Muscle of leg (tissue), 11 donors: ENCODE measurements around the gene CEP85L. TPM values are rescaled to one million over a fixed set of nuclear protein-coding genes. Genes with fewer than 3 reads are reported as not detected.
"Not testable (repeated sequence)": the region's sequence is repeated elsewhere in the genome, so short reads cannot be mapped to it uniquely, and the experiment has no call there.

Experiments
- DNase-seq: peaks from one replicate; pipeline ENCODE4 v3.0.0; 2013
- H3K27ac ChIP-seq: one replicate; pipeline ENCODE4 v1.5.1; 2013; ENCODE audit warnings: mild to moderate bottlenecking, low read length, control low read depth
- H3K27me3 ChIP-seq: one replicate; pipeline ENCODE4 v1.6.1; 2013; ENCODE audit warnings: low read length; ENCODE audit not compliant: control insufficient read depth, insufficient read depth
- H3K36me3 ChIP-seq: one replicate; pipeline ENCODE4 v1.6.1; 2013; ENCODE audit warnings: low read length; ENCODE audit not compliant: control insufficient read depth, insufficient read depth
- H3K4me1 ChIP-seq: one replicate; pipeline ENCODE4 v1.6.1; 2013; ENCODE audit warnings: low read length; ENCODE audit not compliant: control insufficient read depth, insufficient read depth
- H3K4me3 ChIP-seq: one replicate; pipeline ENCODE4 v1.5.1; 2013; ENCODE audit warnings: low read length, control low read depth
- H3K9me3 ChIP-seq: replicated peaks from 2 replicates; pipeline ENCODE4 v1.6.1; 2013; ENCODE audit warnings: low read depth, low read length; ENCODE audit not compliant: control insufficient read depth
- WGBS: methylation state at CpG from one replicate; pipeline ENCODE4 v1.1.5; 2013; ENCODE audit warnings: missing lambda C conversion rate; ENCODE audit not compliant: insufficient coverage; 5-methylcytosine and 5-hydroxymethylcytosine counted together
- polyA plus RNA-seq, 8 donors: library from polyadenylated mRNA; unstranded; fragments of 120-200 nt; gene quantifications; one replicate each; pipeline versions ENCODE4 v1.2.1 to v1.2.3, GENCODE V29; 2013; ENCODE audit warnings: inconsistent platforms in 1 of 8, low replicate concordance in 1 of 8; ENCODE audit not compliant: insufficient read length in 8 of 8, insufficient read depth in 1 of 8
- total RNA-seq: library from RNA; stranded (reverse); fragments of 120-200 nt; gene quantifications from one replicate; pipeline ENCODE4 v1.2.4, GENCODE V29; 2013

The CEP85L gene
- total and polyA plus RNA-seq, 9 donors = 12.2 to 41.9 (median 14.7) TPM

- peaks cover 35% of the 10 kb centered on the region for H3K9me3 ChIP-seq
- 83% methylated on average over 1 of the region's 1 CpG for WGBS
- DNase-seq = no peak
These were observed 206.6 kb downstream of the CEP85L start for GRCh38 chr6:118444796-118445195.

GRCh38 chr6:118436482-118436881 is 214.9 kb downstream of the CEP85L start:
- Histone ChIP-seq H3K4me3 (no peak overlapping the region), H3K9me3 (peaks cover 15% of the 10 kb centered on the region), H3K4me1 (no peaks in the 10 kb centered on the region), H3K27me3 (no peaks in the 10 kb centered on the region), H3K36me3 (no peaks in the 10 kb centered on the region), H3K27ac (no peak overlapping the region)
- DNase-seq = no peak
- WGBS = no CpG with 5 or more reads among the region's 3 CpGs

More at GRCh38 chr6:118444796-118445195, 206.6 kb downstream of the CEP85L start:
- no peaks in the 10 kb centered on the region for H3K4me1 ChIP-seq
- no peak overlapping the region for H3K27ac ChIP-seq
- no peak overlapping the region for H3K4me3 ChIP-seq
- no peaks in the 10 kb centered on the region for H3K27me3 ChIP-seq
- H3K36me3 ChIP-seq = no peaks in the 10 kb centered on the region

GRCh38 chr6:118434147-118434546 is 217.2 kb downstream of the CEP85L start:
- H3K27me3 ChIP-seq, H3K36me3 ChIP-seq, H3K4me1 ChIP-seq, DNase-seq, H3K27ac ChIP-seq, H3K9me3 ChIP-seq, H3K4me3 ChIP-seq: not testable (repeated sequence)
- WGBS = no CpG with 5 or more reads among the region's 3 CpGs

- not testable (repeated sequence) for H3K4me1 ChIP-seq, H3K36me3 ChIP-seq, H3K4me3 ChIP-seq, H3K27me3 ChIP-seq, H3K9me3 ChIP-seq, H3K27ac ChIP-seq, DNase-seq
- WGBS = 68% methylated on average over 4 of the region's 5 CpGs
These were observed 230.1 kb downstream of the CEP85L start for GRCh38 chr6:118421312-118421711.

- H3K27ac ChIP-seq = no peak overlapping the region
- H3K27me3 ChIP-seq = no peaks in the 10 kb centered on the region
- no peak for DNase-seq
These were observed 231.7 kb downstream of the CEP85L start for GRCh38 chr6:118419448-118420394.

More at GRCh38 chr6:118419448-118420394, 231.7 kb downstream of the CEP85L start:
- no peaks in the 10 kb centered on the region for H3K36me3 ChIP-seq
- H3K4me1 ChIP-seq = no peaks in the 10 kb centered on the region
- no peaks in the 10 kb centered on the region for H3K9me3 ChIP-seq
- no peak overlapping the region for H3K4me3 ChIP-seq

Other genes with a start within 250 kb of the CEP85L start
- gene PLN, start 103.3 kb downstream of the CEP85L start, total RNA-seq = 3.9 TPM
- 1 to 10 TPM; 2.8 to 8.8 (median 6.0) TPM for gene PLN, start 103.3 kb downstream of the CEP85L start, polyA plus RNA-seq
- 18.9 TPM for gene ASF1A, start 242.6 kb upstream of the CEP85L start, total RNA-seq
- 10 to 100 TPM; 14.3 to 20.2 (median 16.7) TPM for gene ASF1A, start 242.6 kb upstream of the CEP85L start, polyA plus RNA-seq